Vagina (tissue), 2 donors: ENCODE results near the gene DTX2.
"Not testable (repeated sequence)": the region's sequence is repeated elsewhere in the genome, so short reads cannot be mapped to it uniquely, and the experiment has no call there.

Experiments
- CTCF ChIP-seq, 3 experiments: fragments of 450-650 bp in 2 of 3; fragments of 200-600 bp in 1 of 3; sonication (generic) in 1 of 3; IDR thresholded peaks; one replicate each; pipeline ENCODE4 v1.5.1; 2017 to 2019; ENCODE audit warnings: antibody characterized with exemption in 3 of 3, mild to moderate bottlenecking in 2 of 3, moderate library complexity in 2 of 3
- POLR2AphosphoS5 ChIP-seq, 2 donors: sonication (generic); formaldehyde crosslinking; IDR thresholded peaks; one replicate each; pipeline ENCODE4 v1.9.0; 2017; ENCODE audit warnings: antibody characterized with exemption in 2 of 2, mild to moderate bottlenecking in 2 of 2, low read depth in 1 of 2; ENCODE audit not compliant: insufficient read depth in 1 of 2

- TF ChIP-seq POLR2AphosphoS5 (IDR thresholded peaks at IDR 0.05; ENCODE audit: insufficient read depth in 1 of 2, low read depth in 1 of 2); CTCF (IDR thresholded peaks at IDR 0.05): not testable (repeated sequence)
Observed at GRCh38 chr7:76460767-76461166, 742 bp upstream of the DTX2 start.
